Brain microvascular endothelial cell (primary cell): ENCODE measurements around the gene DDX4.
"Not testable (repeated sequence)": the region's sequence is repeated elsewhere in the genome, so short reads cannot be mapped to it uniquely, and the experiment has no call there.

Experiments used
- DNase-seq: peaks from one replicate; pipeline ENCODE4 v3.0.0-alpha.2; 2020
- H3K27ac ChIP-seq: fragments of 250-450 bp; sonication (Bioruptor Pico); 2 replicates; pipeline ENCODE4 v1.5.1; 2020; ENCODE audit warnings: mild to moderate bottlenecking, moderate library complexity
- H3K27me3 ChIP-seq: fragments of 250-450 bp; sonication (Bioruptor Pico); replicated peaks from 2 replicates; pipeline ENCODE4 v1.5.1; 2020; ENCODE audit warnings: mild to moderate bottlenecking
- H3K36me3 ChIP-seq: fragments of 250-450 bp; sonication (Bioruptor Pico); replicated peaks from 2 replicates; pipeline ENCODE4 v1.5.1; 2020; ENCODE audit warnings: mild to moderate bottlenecking
- H3K4me3 ChIP-seq: 2 replicates; pipeline ENCODE4 v1.5.1; 2011; ENCODE audit warnings: low read depth, mild to moderate bottlenecking, control low read depth, low read length, moderate library complexity
- in situ Hi-C: cut with HindIII; loops from 2 replicates; pipeline ENCODE4 v1.10.0; 2017; ENCODE audit warnings: low sequenced_read_pairs, low pct_ligation_motif_present
- TF ChIP-seq, protein P1 (sequence below): IDR thresholded peaks from 2 replicates; pipeline ENCODE4 v1.5.1; 2011; ENCODE audit warnings: low read depth, mild to moderate bottlenecking, moderate library complexity, low read length, control low read depth, inconsistent platforms; ENCODE audit errors: missing control alignments

Gene DDX4

DNA sequence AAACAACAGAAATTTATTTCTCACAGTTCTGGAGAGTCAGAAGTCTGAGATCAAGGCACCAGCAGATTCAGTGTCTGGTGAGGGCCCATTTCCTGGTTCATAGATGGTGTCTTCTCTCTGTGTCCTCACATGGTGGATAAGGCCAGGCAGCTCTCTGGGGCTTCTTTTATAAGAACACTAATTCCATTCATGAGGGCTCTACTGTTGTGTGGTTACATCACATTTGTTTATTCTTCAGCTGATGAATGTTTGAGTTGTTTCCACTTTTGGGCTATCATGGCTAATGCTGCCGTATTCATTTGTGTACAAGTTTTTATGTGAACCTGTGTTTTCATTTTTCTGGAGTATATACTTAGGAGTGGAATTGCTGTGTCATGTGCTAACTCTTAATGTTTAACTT lies 35.2 kb downstream of the DDX4 start:
- no peaks in the 10 kb centered on the region for H3K27me3 ChIP-seq
- in situ Hi-C loops, result no loop called here
- no peak for DNase-seq
- no peak overlapping the region for H3K27ac ChIP-seq
- TF ChIP-seq, protein P1, sequence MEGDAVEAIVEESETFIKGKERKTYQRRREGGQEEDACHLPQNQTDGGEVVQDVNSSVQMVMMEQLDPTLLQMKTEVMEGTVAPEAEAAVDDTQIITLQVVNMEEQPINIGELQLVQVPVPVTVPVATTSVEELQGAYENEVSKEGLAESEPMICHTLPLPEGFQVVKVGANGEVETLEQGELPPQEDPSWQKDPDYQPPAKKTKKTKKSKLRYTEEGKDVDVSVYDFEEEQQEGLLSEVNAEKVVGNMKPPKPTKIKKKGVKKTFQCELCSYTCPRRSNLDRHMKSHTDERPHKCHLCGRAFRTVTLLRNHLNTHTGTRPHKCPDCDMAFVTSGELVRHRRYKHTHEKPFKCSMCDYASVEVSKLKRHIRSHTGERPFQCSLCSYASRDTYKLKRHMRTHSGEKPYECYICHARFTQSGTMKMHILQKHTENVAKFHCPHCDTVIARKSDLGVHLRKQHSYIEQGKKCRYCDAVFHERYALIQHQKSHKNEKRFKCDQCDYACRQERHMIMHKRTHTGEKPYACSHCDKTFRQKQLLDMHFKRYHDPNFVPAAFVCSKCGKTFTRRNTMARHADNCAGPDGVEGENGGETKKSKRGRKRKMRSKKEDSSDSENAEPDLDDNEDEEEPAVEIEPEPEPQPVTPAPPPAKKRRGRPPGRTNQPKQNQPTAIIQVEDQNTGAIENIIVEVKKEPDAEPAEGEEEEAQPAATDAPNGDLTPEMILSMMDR, result no peak
- H3K36me3 ChIP-seq, result no peaks in the 10 kb centered on the region
- no peak overlapping the region for H3K4me3 ChIP-seq

DNA sequence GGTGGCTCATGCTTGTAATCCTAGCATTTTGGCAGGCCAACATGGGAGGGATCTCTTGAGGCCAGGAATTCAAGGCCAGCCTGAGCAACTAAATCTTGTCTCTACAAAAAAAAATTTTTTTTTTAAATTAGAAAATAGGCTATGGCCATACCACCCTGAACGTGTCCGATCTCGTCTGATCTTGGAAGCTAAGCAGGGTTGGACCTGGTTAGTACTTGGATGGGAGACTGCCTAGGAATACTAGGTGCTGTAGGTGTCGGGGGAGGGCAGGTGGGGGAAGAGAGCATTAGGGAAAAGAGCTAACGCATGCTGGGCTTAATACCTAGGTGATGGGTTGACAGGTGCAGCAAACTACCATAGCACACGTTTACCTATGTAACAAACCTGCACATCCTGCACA lies 39.5 kb downstream of the DDX4 start:
- DNase-seq, result no peak
- Histone ChIP-seq H3K4me3 (no peak overlapping the region), H3K27me3 (no peaks in the 10 kb centered on the region), H3K36me3 (no peaks in the 10 kb centered on the region), H3K27ac (no peak overlapping the region)
- in situ Hi-C loops, result no loop called here
- TF ChIP-seq, protein P1, result no peak

DNA sequence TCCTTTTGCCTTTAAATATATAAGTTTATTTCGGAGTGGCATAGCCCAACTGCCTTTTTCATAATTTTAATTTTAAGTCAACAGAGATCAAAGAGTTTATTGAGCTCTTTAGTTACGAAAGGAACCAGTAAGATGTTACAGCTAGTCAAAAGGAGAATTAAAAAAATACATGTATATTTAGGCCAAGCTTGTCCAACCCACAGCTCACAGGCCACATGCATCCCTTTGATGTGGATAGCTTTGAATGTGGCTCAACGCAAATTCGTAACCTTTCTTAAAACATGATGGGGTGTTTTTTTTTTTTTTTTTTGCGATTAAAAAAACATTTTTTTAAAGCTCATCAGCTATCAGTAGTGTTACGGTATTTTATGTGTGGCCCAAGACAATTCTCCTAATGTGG lies 63.1 kb downstream of the DDX4 start:
- H3K36me3 ChIP-seq, result no peaks in the 10 kb centered on the region
- in situ Hi-C loops, result no loop called here
- TF ChIP-seq, protein P1, result no peak
- no peak for DNase-seq
- H3K27ac ChIP-seq, result no peak overlapping the region
- no peak overlapping the region for H3K4me3 ChIP-seq
- H3K27me3 ChIP-seq, result no peaks in the 10 kb centered on the region

DNA sequence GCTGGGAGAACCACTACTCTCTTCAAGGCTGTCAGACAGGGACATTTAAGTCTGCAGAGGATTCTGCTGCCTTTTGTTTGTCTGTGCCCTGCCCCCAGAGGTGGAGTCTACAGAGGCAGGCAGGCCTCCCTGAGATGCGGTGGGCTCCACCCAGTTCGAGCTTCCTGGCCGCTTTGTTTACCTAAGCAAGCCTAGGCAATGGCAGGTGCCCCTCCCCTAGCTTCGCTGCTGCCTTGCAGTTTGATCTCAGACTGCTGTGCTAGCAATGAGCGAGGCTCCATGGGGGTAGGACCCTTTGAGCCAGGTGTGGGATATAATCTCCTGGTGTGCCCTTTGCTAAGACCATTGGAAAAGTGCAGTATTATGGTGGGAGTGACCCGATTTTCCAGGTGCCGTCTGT lies 71.0 kb downstream of the DDX4 start:
- H3K27ac ChIP-seq, in situ Hi-C loops, H3K36me3 ChIP-seq, H3K4me3 ChIP-seq, H3K27me3 ChIP-seq, DNase-seq: not testable (repeated sequence)

DNA sequence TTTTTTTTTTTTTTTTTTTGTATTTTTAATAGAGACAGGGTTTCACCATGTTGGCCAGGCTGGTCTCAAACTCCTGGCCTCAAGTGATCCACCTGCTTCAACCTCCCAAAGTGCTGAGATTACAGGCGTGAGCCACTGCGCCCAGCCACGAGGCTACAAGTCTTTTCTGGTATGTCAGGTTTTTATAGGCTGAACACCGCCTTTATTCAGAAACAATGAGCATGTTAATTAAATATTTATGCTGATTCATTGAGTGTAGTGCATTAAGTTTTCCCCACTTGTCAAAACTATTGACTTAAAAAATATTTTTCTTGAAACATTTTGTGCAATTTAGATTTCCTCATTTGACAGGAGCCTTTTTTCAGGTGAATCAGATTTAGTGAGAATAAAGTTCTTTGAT lies 78.1 kb downstream of the DDX4 start:
- DNase-seq, H3K36me3 ChIP-seq, H3K27ac ChIP-seq, H3K4me3 ChIP-seq, in situ Hi-C loops, H3K27me3 ChIP-seq: not testable (repeated sequence)

DNA sequence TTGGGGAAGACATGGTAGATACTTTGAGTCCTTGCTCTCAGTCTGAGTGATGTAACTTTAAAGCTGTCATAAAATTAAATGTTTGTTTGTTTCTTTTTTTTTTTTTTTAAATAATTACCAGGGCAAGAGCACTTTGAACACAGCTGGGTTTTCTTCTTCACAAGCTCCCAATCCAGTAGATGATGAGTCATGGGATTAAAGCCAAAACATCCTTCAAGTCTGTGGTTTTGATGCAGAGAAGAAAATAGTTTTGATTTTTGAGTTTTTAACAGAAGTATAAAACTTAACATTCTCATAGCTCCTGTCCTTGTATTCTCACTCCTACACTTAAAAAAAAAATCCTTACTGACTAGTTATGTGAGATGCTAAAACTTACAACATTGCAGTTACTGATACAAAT lies 78.5 kb downstream of the DDX4 start:
- H3K36me3 ChIP-seq, result no peaks in the 10 kb centered on the region
- DNase-seq, result peak; percentile 44
- in situ Hi-C loops, result no loop called here
- no peak overlapping the region for H3K27ac ChIP-seq
- H3K27me3 ChIP-seq, result no peaks in the 10 kb centered on the region
- no peak overlapping the region for H3K4me3 ChIP-seq
- TF ChIP-seq, protein P1, result no peak

DNA sequence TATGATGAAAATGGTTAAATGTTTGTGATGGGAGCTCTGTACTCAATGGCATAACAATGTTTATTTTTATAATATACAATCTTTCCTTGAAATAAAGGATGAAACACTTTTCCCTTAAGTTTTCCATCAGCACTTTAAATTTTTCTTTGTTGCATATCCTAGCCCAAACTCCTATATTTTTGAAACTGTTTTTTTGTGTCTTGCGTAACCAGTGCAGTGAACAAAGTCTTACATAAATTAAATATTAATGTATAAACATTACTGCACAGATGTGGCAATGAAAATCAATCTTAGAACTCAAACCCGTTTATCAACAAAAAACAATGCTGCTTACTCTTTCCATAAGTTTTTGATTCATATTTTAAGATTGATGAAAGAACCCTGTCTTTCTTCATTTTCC lies 79.2 kb downstream of the DDX4 start:
- in situ Hi-C loops, result no loop called here
- no peak for DNase-seq
- no peak overlapping the region for H3K4me3 ChIP-seq
- no peaks in the 10 kb centered on the region for H3K27me3 ChIP-seq
- TF ChIP-seq, protein P1, result no peak
- no peak overlapping the region for H3K27ac ChIP-seq
- H3K36me3 ChIP-seq, result no peaks in the 10 kb centered on the region
